H9 (cell line): ENCODE measurements around the gene OR10A4. TPM values are rescaled to one million over a fixed set of nuclear protein-coding genes. Genes with fewer than 3 reads are reported as not detected.

Source experiments
- DNase-seq: peaks from one replicate; pipeline ENCODE4 v3.0.0-alpha.2; 2017
- H2AFZ ChIP-seq: one replicate; pipeline ENCODE4 v1.6.1; 2013; ENCODE audit warnings: mild to moderate bottlenecking, low read length, control low read depth, moderate library complexity
- H2AK5ac ChIP-seq: 2 replicates; pipeline ENCODE4 v1.6.1; 2013; ENCODE audit warnings: low read length, control low read depth, mixed read lengths; ENCODE audit not compliant: insufficient read length
- H2BK120ac ChIP-seq: one replicate; pipeline ENCODE4 v1.6.1; 2013; ENCODE audit warnings: low read depth, mild to moderate bottlenecking, low read length, control low read depth, inconsistent platforms; ENCODE audit not compliant: poor library complexity, severe bottlenecking
- H2BK12ac ChIP-seq: 2 replicates; pipeline ENCODE4 v1.6.1; 2013; ENCODE audit warnings: low read length, control low read depth, mixed read lengths, low read depth; ENCODE audit not compliant: insufficient read length
- H2BK15ac ChIP-seq: 2 replicates; pipeline ENCODE4 v1.6.1; 2013; ENCODE audit warnings: low read depth, low read length, control low read depth
- H2BK20ac ChIP-seq: one replicate; pipeline ENCODE4 v1.6.1; 2013; ENCODE audit warnings: low read depth, mild to moderate bottlenecking, low read length, control low read depth, inconsistent platforms; ENCODE audit not compliant: poor library complexity, severe bottlenecking
- H2BK5ac ChIP-seq: 2 replicates; pipeline ENCODE4 v1.6.1; 2013; ENCODE audit warnings: low read length, control low read depth, mixed read lengths; ENCODE audit not compliant: insufficient read length
- H3K14ac ChIP-seq: 2 replicates; pipeline ENCODE4 v1.6.1; 2013; ENCODE audit warnings: low read length, control low read depth; ENCODE audit not compliant: insufficient read depth
- H3K18ac ChIP-seq: 2 replicates; pipeline ENCODE4 v1.6.1; 2013; ENCODE audit warnings: low read depth, mild to moderate bottlenecking, mixed read lengths, low read length, control low read depth; ENCODE audit not compliant: insufficient read length
- H3K23ac ChIP-seq: 2 replicates; pipeline ENCODE4 v1.6.1; 2013; ENCODE audit warnings: low read length, control low read depth, mixed read lengths, low read depth; ENCODE audit not compliant: insufficient read length
- H3K23me2 ChIP-seq: 2 replicates; pipeline ENCODE4 v1.6.1; 2013; ENCODE audit warnings: low read depth, mild to moderate bottlenecking, mixed read lengths, low read length, control low read depth; ENCODE audit not compliant: insufficient read length, poor library complexity, severe bottlenecking
- H3K27ac ChIP-seq: 2 replicates; pipeline ENCODE4 v1.5.1; 2013; ENCODE audit warnings: low read length, control low read depth, mixed read lengths, low read depth; ENCODE audit not compliant: insufficient read length
- H3K27me3 ChIP-seq: 2 replicates; pipeline ENCODE4 v1.6.1; 2013; ENCODE audit warnings: low read length, control low read depth, inconsistent platforms; ENCODE audit not compliant: insufficient read depth
- H3K4ac ChIP-seq: 2 replicates; pipeline ENCODE4 v1.6.1; 2013; ENCODE audit warnings: low read depth, mild to moderate bottlenecking, control low read depth, inconsistent platforms, low read length, moderate library complexity
- H3K4me1 ChIP-seq: 2 replicates; pipeline ENCODE4 v1.6.1; 2013; ENCODE audit warnings: low read length, control low read depth, inconsistent platforms; ENCODE audit not compliant: insufficient read depth
- H3K4me2 ChIP-seq: 2 replicates; pipeline ENCODE4 v1.6.1; 2013; ENCODE audit warnings: low read length, control low read depth, mixed read lengths; ENCODE audit not compliant: insufficient read length, insufficient read depth
- H3K56ac ChIP-seq: 2 replicates; pipeline ENCODE4 v1.6.1; 2013; ENCODE audit warnings: low read depth, mild to moderate bottlenecking, mixed read lengths, low read length, control low read depth; ENCODE audit not compliant: insufficient read length
- H3K79me1 ChIP-seq: 2 replicates; pipeline ENCODE4 v1.6.1; 2013; ENCODE audit warnings: low read depth, mild to moderate bottlenecking, moderate library complexity, low read length, control low read depth, inconsistent platforms; ENCODE audit not compliant: insufficient read depth, poor library complexity, severe bottlenecking
- H3K79me2 ChIP-seq: 2 replicates; pipeline ENCODE4 v1.6.1; 2013; ENCODE audit warnings: low read length, control low read depth, inconsistent platforms; ENCODE audit not compliant: insufficient read depth
- H3K9ac ChIP-seq: 2 replicates; pipeline ENCODE4 v1.6.1; 2013; ENCODE audit warnings: low read length, control low read depth, mixed read lengths; ENCODE audit not compliant: insufficient read length; ENCODE audit errors: extremely low read depth
- H3K9me3 ChIP-seq: one replicate; pipeline ENCODE4 v1.6.1; 2013; ENCODE audit warnings: low read depth, low read length, inconsistent platforms; ENCODE audit not compliant: control insufficient read depth
- H3T11ph ChIP-seq: one replicate; pipeline ENCODE4 v1.6.1; 2013; ENCODE audit warnings: mild to moderate bottlenecking, low read length, control low read depth, inconsistent platforms
- H4K20me1 ChIP-seq: one replicate; pipeline ENCODE4 v1.6.1; 2013; ENCODE audit not compliant: control insufficient read depth, insufficient read length, insufficient read depth
- H4K5ac ChIP-seq: 2 replicates; pipeline ENCODE4 v1.6.1; 2013; ENCODE audit warnings: low read depth, mild to moderate bottlenecking, mixed read lengths, low read length, control low read depth; ENCODE audit not compliant: insufficient read length
- H4K8ac ChIP-seq: replicated peaks from 2 replicates; pipeline ENCODE4 v1.6.1; 2013; ENCODE audit warnings: low read length, control low read depth, mixed read lengths, low read depth; ENCODE audit not compliant: insufficient read length
- H4K91ac ChIP-seq: 2 replicates; pipeline ENCODE4 v1.6.1; 2013; ENCODE audit warnings: low read depth, mild to moderate bottlenecking, moderate library complexity, mixed read lengths, low read length, control low read depth; ENCODE audit not compliant: insufficient read length
- H3K27ac Mint-ChIP-seq, 3 experiments: 2 replicates in 2 of 3; 3 replicates in 1 of 3; pipeline ENCODE4 v1.8.0; 2020 to 2021; ENCODE audit warnings: mixed read lengths in 3 of 3, mild to moderate bottlenecking in 1 of 3, moderate library complexity in 1 of 3
- H3K27me3 Mint-ChIP-seq: 2 replicates; pipeline ENCODE4 v1.8.0; 2021; ENCODE audit warnings: low read depth, mild to moderate bottlenecking, moderate library complexity, mixed read lengths
- H3K36me3 Mint-ChIP-seq, 3 experiments: 2 replicates in 2 of 3; 3 replicates in 1 of 3; pipeline ENCODE4 v1.8.0; 2020 to 2021; ENCODE audit warnings: low read depth in 3 of 3, mixed read lengths in 3 of 3; ENCODE audit not compliant: insufficient read depth in 1 of 3
- H3K4me1 Mint-ChIP-seq, 2 experiments: 2 replicates each; pipeline ENCODE4 v1.8.0; 2020; ENCODE audit warnings: mixed read lengths in 2 of 2
- H3K4me3 Mint-ChIP-seq, 2 experiments: 2 replicates in 1 of 2; 3 replicates in 1 of 2; pipeline ENCODE4 v1.8.0; 2020 to 2021; ENCODE audit warnings: mild to moderate bottlenecking in 2 of 2, mixed read lengths in 2 of 2, moderate library complexity in 1 of 2
- H3K9me3 Mint-ChIP-seq, 2 experiments: 2 replicates in 1 of 2; 3 replicates in 1 of 2; pipeline ENCODE4 v1.8.0; 2020; ENCODE audit warnings: mild to moderate bottlenecking in 2 of 2, mixed read lengths in 2 of 2, moderate library complexity in 1 of 2
- CTCF ChIP-seq: fragments of 200-600 bp; sonication (generic); conservative IDR thresholded peaks from 3 replicates; pipeline ENCODE4 v1.8.0; 2021; ENCODE audit warnings: antibody characterized with exemption, mild to moderate bottlenecking
- WGBS: extraction: QIAGEN DNeasy Blood & Tissue Kit; methylation state at CpG from one replicate; pipeline ENCODE4 v1.1.7; 2013; ENCODE audit warnings: missing lambda C conversion rate, low lambda C conversion rate, mixed read lengths; ENCODE audit not compliant: insufficient read length; ENCODE audit errors: extremely low coverage; 5-methylcytosine and 5-hydroxymethylcytosine counted together
- total RNA-seq: library from RNA; stranded (reverse); gene quantifications from 2 replicates; pipeline ENCODE4 v1.2.1, GENCODE V29; 2021

OR10A4 gene
- total RNA-seq, 1 experiment from 2014 or later = not detected

GRCh38 chr11:6875761-6876160 lies 664 bp upstream of the OR10A4 start:
- no peak overlapping the region for H3K27ac ChIP-seq
- no peaks in the 10 kb centered on the region for H3K27me3 ChIP-seq
- H3K9ac ChIP-seq = no peak overlapping the region
- no peak overlapping the region for H3K14ac ChIP-seq
- H3K4me1 Mint-ChIP-seq = no peaks in the 10 kb centered on the region
- H3K4ac ChIP-seq = no peak overlapping the region
- no peak overlapping the region for H3K18ac ChIP-seq
- H2BK120ac ChIP-seq = no peak overlapping the region
- no peaks in the 10 kb centered on the region for H3K79me1 ChIP-seq
- peaks cover 2 to 7% of the 10 kb centered on the region in 2 experiments; a peak in 3 of 5 replicates for H3K9me3 Mint-ChIP-seq
- no peaks in the 10 kb centered on the region for H3K36me3 Mint-ChIP-seq
- no peak overlapping the region for H3T11ph ChIP-seq
- no peak overlapping the region for H2BK15ac ChIP-seq
- H4K8ac ChIP-seq = no peak overlapping the region
- no peak overlapping the region for H3K4me2 ChIP-seq
- no peaks in the 10 kb centered on the region for H3K9me3 ChIP-seq
- H3K4me3 Mint-ChIP-seq = no peak overlapping the region
- H3K79me2 ChIP-seq = no peaks in the 10 kb centered on the region
- no peaks in the 10 kb centered on the region for H3K23me2 ChIP-seq
- no peak for DNase-seq
- no peak overlapping the region for H2BK12ac ChIP-seq
- no peak overlapping the region for H3K56ac ChIP-seq
- H4K20me1 ChIP-seq = no peaks in the 10 kb centered on the region
- H2AFZ ChIP-seq = no peak overlapping the region
- no peaks in the 10 kb centered on the region for H3K27me3 Mint-ChIP-seq
- no peak overlapping the region for H4K91ac ChIP-seq
- TF ChIP-seq CTCF = no peak
- no peak overlapping the region for H2AK5ac ChIP-seq
- H2BK20ac ChIP-seq = no peak overlapping the region
- H3K23ac ChIP-seq = no peak overlapping the region
- no peak overlapping the region for H2BK5ac ChIP-seq
- H3K4me1 ChIP-seq = no peaks in the 10 kb centered on the region
- WGBS = no CpG with 5 or more reads among the region's 2 CpGs
- no peak overlapping the region for H3K27ac Mint-ChIP-seq
- H4K5ac ChIP-seq = no peak overlapping the region
